GM18511 (cell line): Measurements from ENCODE around the gene ZBTB7A.
"Not testable (repeated sequence)": the region's sequence is repeated elsewhere in the genome, so short reads cannot be mapped to it uniquely, and the experiment has no call there.

Source experiments
- ATAC-seq: cut with Tn5 transposase; IDR thresholded peaks from one replicate; pipeline ENCODE4 v1.9.1; 2021; ENCODE audit warnings: mild to moderate bottlenecking, moderate library complexity; ENCODE audit not compliant: unreplicated experiment

The ZBTB7A gene

DNA sequence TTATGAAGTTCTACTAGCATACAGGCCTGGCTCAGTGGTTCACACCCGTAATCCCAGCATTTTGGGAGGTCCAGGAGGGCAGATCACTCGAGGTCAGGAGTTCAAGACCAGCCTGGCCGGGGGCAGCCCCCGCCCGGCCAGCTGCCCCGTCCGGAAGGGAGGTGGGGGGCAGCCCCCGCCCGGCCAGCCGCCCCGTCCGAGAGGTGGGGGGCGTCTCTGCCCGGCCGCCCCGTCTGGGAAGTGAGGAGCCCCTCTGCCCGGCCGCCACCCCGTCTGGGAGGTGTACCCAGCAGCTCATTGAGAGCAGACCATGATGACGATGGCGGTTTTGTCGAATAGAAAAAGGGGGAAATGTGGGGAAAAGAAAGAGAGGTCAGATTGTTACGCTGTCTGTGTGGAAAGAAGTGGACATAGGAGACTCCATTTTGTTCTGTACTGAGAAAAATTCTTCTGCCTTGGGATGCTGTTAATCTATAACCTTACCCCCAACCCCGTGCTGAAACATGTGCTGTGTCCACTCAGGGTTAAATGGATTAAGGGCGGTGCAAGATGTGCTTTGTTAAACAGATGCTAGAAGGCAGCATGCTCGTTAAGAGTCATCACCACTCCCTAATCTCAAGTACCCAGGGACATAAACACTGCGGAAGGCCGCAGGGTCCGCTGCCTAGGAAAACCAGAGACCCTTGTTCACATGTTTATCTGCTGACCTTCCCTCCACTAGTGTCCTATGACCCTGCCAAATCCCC lies 67.9 kb downstream of the ZBTB7A start:
- not testable (repeated sequence) for ATAC-seq

DNA sequence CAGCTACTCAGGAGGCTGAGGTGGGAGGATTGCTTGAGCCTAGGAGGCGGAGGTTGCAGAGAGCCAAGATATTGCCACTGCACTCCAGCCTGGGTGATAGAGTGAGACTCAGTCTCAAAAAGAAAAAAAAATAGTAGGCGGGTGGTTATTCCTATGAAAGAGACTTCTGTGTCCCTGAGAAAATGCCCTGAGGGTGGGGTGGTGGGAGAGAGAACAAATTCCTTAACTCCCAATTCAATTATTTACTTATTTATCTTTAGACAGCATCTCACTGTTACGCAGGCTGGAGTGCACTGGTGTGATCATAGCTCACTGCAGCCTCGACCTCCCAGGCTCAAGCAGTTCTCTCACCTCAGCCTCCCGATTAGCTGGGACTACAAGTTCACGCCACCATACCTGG lies 71.1 kb downstream of the ZBTB7A start:
- ATAC-seq, result no peak
